Large intestine (tissue), 3 donors: ENCODE measurements around the gene KLHL2. TPM values are rescaled to one million over a fixed set of nuclear protein-coding genes. Genes with fewer than 3 reads are reported as not detected.

Source experiments
- DNase-seq, 2 donors: peaks; one replicate each; pipeline versions ENCODE4 v3.0.0 to v3.0.0-alpha.2; 2013
- H3K27ac ChIP-seq: one replicate; pipeline ENCODE4 v1.5.1; 2013; ENCODE audit warnings: low read length
- H3K27me3 ChIP-seq: 2 replicates; pipeline ENCODE4 v1.6.1; 2013; ENCODE audit warnings: low read length; ENCODE audit not compliant: control insufficient read depth, insufficient read depth
- H3K36me3 ChIP-seq: 2 replicates; pipeline ENCODE4 v1.6.1; 2013; ENCODE audit warnings: low read length; ENCODE audit not compliant: control insufficient read depth, insufficient read depth
- H3K4me1 ChIP-seq: one replicate; pipeline ENCODE4 v1.6.1; 2013; ENCODE audit warnings: low read length; ENCODE audit not compliant: control insufficient read depth, insufficient read depth
- H3K4me3 ChIP-seq: one replicate; pipeline ENCODE4 v1.5.1; 2013; ENCODE audit warnings: low read length
- H3K9me3 ChIP-seq: one replicate; pipeline ENCODE4 v1.6.1; 2013; ENCODE audit warnings: mild to moderate bottlenecking, low read depth, low read length, moderate library complexity; ENCODE audit not compliant: control insufficient read depth
- WGBS: methylation state at CpG from one replicate; pipeline ENCODE4 v1.1.5; 2013; ENCODE audit warnings: low lambda C conversion rate; ENCODE audit not compliant: insufficient coverage; 5-methylcytosine and 5-hydroxymethylcytosine counted together
- polyA plus RNA-seq: library from polyadenylated mRNA; unstranded; fragments of 120-200 nt; gene quantifications from one replicate; pipeline ENCODE4 v1.2.1, GENCODE V29; 2013

KLHL2 gene
- polyA plus RNA-seq, 1 donor, result 15.0 TPM

DNA sequence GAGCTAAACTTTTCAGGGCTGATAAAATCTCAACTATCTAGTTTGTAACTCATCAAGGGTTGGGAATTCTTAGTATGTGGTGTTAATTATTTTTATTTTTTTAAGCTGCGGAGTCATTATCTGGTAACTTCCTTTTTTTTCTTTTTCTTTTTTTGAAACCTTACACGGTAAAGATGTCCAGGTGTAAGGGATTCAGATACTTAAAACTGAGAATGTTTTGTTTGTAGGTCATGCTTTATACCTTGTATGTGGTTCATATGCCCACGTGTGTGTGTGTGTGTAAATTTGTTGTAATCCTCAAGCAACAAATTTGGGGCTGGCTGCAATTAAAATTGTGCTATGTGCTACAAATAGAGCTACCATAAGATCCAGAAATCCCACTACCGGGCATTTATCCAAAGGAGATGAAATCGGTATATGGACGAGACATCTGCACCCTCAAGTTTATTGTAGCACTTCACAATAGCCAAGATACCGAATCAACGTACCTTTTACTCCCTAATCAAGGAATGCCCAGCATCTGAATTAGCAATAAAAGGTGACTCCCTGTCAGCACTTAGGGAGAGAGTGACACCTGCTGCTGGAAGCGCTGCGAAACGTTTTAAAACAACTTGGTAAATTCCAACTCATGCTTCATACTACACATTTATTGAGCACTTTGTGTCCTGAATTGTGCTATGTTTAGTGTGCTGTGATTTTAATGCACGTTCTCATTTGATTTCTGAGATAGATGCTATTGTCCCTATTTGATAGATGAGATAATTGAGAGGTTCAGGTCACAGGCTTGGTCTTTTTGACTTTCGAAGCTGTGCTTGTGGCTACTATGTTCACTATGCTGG, 136.2 kb downstream of the KLHL2 start:
- no peak overlapping the region for H3K27ac ChIP-seq
- no peaks in the 10 kb centered on the region for H3K4me1 ChIP-seq
- peaks cover 18% of the 10 kb centered on the region for H3K36me3 ChIP-seq
- no peaks in the 10 kb centered on the region for H3K9me3 ChIP-seq
- whole genome bisulfite sequencing, result 76% methylated on average over 6 of the region's 13 CpGs
- DNase-seq, result no peak
- no peaks in the 10 kb centered on the region for H3K27me3 ChIP-seq
- no peak overlapping the region for H3K4me3 ChIP-seq

DNA sequence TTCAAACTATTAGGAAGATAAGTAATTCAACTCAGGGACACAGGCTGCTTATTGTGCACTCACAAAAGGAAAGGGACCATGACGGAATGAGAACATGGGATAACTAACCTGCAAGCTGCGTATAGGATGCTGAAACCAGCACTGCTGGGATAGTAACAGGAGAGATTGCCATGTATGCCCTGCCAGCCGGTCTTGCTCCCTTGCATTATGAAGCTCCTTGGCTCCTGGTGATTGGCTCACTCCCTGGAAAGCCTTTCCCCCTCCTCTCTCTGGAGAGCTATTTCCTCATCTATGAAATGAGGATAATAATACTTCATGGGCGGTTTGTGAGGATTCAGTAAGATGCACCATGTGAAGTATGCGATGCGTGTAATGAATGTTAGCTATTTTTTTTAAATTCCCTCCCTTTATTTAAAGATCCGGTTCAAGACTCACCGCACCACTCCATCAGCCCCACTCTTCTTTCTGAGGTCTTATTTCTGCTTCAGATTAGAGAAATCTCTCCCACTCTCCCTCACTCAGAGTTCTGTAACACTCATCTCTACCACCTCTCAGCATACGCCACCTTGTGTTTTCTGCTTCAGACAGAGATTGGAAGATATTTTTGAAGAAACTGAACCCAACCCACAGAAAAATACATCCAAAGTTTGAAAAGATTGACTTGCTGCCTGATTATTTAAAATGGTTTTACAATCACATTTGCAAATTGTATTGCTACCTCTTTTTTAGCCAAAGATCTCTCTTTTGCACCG, 138.5 kb downstream of the KLHL2 start:
- no peaks in the 10 kb centered on the region for H3K27me3 ChIP-seq
- H3K9me3 ChIP-seq, result no peaks in the 10 kb centered on the region
- H3K27ac ChIP-seq, result no peak overlapping the region
- no peaks in the 10 kb centered on the region for H3K4me1 ChIP-seq
- H3K36me3 ChIP-seq, result peaks cover 6% of the 10 kb centered on the region
- no peak for DNase-seq
- no peak overlapping the region for H3K4me3 ChIP-seq
- WGBS, result 94% methylated on average over 3 of the region's 10 CpGs

DNA sequence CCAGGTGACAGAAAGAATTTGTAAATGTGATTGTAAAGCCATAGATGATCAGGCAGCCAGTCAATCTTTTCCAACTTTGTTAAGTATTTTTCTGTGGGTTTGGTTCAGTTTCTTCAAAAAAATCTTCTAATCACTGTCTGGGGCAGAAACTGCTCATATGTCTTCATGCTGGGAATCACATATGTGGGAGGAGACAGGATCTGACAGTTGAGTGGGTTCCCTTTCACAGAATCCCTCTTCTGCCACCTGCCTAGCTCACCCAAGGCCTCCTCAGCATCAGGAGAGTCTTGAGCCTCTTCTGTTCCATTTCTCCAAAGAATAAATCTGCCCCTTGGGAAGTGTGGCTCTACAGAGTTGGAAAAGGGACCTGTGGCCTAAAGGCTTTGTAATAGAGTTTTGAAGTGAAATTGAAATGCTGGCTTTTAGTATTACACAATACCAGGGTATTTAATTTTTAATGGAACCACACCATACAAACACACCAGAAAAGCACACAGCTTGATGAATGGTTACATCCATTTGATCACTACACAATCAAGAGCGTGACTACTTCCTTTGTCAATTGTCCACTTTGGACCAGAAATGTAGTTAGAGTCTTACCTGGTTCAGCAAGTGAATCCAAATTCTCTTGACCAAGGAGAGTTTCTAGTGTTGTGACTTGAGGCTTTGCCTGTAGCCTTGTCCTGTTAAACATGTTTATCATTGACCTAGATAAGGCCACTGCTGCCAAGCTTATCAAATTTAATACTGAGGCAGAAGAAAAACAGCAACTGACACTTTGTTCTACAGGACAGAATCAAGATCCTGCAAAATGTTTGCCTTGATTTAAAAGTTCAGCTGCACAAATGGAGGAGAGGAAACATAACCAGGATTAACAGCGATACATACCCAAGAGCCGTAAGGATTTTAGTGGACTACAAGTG, 140.5 kb downstream of the KLHL2 start:
- no peaks in the 10 kb centered on the region for H3K27me3 ChIP-seq
- no peaks in the 10 kb centered on the region for H3K36me3 ChIP-seq
- H3K27ac ChIP-seq, result no peak overlapping the region
- H3K9me3 ChIP-seq, result no peaks in the 10 kb centered on the region
- DNase-seq, result no peak
- no peaks in the 10 kb centered on the region for H3K4me1 ChIP-seq
- no peak overlapping the region for H3K4me3 ChIP-seq
- WGBS, result no CpG with 5 or more reads among the region's 3 CpGs

DNA sequence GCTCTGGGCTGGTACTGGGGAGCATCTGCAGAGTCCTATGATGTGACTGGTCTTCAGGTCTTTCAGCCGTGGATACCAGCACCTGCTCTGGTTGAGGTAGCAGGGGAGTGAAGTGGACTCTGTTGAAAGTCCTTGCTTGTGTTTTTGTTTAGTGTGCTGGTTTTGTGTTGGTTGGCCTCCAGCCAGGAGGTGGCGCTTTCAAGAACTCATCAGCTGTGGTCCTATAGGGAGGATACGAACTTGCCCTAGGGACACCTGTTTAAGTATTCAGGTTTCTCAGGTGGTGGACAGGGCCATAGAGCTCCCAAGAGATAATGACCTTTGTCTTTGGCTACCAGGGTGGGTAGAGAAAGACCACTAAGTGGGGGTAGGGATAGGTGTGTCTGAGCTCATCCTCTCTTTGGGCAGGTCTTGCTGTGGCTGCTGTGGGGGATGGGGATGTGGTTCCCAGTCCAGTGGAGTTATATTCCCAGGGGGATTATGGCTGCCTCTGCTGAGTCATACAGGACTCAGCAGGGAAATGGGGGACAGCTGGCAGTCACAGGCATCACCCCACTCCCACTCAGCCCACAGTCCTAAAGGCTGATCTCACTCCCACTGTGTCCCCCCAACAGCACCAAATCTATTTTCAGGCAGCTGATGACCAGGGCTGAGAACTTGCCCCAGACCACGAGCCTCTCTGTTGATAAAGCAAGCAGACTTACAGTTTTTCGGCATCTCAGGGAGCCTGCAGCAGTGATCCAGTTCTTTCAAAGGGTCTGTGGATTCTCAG, 144.2 kb downstream of the KLHL2 start:
- 80% methylated on average over 1 of the region's 5 CpGs for WGBS
- no peak for DNase-seq
- H3K4me1 ChIP-seq, result no peaks in the 10 kb centered on the region

DNA sequence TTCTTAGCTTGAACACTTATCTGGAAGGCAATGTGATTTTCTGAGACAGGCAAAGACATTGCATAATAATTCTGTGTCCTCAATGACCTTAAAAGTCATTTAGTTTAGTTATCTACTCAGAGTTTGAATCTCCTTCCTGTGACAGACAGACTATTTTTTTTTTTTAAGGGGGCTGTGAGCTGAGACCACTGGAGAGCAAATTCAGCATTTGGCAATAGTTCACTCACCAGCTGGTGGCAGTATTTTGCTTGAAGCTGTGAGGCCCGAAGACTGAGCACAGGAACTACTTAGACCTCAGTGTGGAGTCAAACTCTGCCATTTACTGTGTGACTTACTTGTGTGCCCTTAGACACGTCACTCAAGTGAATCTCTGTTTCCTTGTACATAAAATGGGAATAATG, 148.5 kb downstream of the KLHL2 start:
- H3K27ac ChIP-seq, result no peak overlapping the region
- WGBS, result no CpG with 5 or more reads among the region's 2 CpGs
- H3K36me3 ChIP-seq, result no peaks in the 10 kb centered on the region
- H3K4me1 ChIP-seq, result no peaks in the 10 kb centered on the region
- H3K27me3 ChIP-seq, result no peaks in the 10 kb centered on the region
- DNase-seq, result peak; percentile 31 to 62
- no peak overlapping the region for H3K4me3 ChIP-seq
- no peaks in the 10 kb centered on the region for H3K9me3 ChIP-seq

More for the DNA sequence above, 144.2 kb downstream of the KLHL2 start:
- no peaks in the 10 kb centered on the region for H3K27me3 ChIP-seq
- no peaks in the 10 kb centered on the region for H3K9me3 ChIP-seq
- H3K27ac ChIP-seq, result no peak overlapping the region
- H3K4me3 ChIP-seq, result no peak overlapping the region
- H3K36me3 ChIP-seq, result no peaks in the 10 kb centered on the region

DNA sequence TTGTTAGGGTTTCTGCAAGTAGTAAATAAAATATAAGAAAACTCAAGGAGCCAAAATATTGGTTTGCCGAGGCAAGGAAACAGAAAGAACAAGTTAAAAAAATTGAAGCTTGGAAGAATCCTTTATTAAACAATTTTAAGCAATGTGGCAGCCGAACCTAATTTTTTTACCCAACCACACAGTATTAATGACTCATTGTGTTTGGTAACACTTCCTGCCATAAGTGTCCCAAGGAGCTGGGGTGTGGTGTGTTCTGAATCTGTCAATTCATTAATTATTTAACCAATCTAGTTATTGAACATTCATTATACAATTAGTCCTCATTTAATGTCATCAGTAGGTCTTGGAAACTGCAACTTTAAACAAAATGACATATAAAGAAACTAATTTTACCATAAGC, 152.1 kb downstream of the KLHL2 start:
- H3K4me1 ChIP-seq, result peaks cover 13% of the 10 kb centered on the region
- WGBS, result 100% methylated on average over 1 of the region's 2 CpGs
- DNase-seq, result no peak
- no peak overlapping the region for H3K27ac ChIP-seq
- H3K36me3 ChIP-seq, result no peaks in the 10 kb centered on the region
- H3K4me3 ChIP-seq, result no peak overlapping the region
- no peaks in the 10 kb centered on the region for H3K27me3 ChIP-seq
- no peaks in the 10 kb centered on the region for H3K9me3 ChIP-seq

DNA sequence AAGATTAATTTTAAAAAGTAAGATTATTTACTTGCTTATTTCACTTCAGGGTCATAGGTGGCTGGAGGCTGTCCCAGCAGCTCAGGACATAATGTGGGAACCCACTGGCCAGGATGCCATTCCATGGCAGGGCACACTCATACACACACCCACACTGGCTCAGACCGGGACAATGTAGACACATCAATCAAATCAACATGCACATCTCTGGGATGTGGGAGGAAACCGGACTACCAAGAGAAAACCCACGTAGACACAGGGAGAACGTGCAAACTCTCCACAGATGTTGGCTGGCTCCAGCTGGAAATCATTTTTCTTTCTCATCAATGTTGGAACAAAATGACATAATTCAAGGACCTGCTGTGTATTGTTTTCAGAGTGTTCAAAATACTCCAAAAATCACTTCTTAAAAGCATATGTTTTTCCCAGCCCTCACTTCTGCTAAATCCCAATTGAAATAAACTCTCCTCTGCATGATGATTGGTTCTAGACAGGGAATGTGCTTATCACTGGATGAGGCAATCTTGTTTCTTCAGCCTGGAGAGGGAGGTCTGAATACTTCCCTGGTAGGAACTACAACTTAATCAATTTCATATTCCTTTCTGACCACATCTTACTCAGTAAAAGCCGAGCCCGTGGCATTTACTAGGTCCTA, 152.8 kb downstream of the KLHL2 start:
- Histone ChIP-seq H3K9me3 (no peaks in the 10 kb centered on the region), H3K4me3 (no peak overlapping the region), H3K27ac (no peak overlapping the region), H3K36me3 (no peaks in the 10 kb centered on the region), H3K27me3 (no peaks in the 10 kb centered on the region), H3K4me1 (peaks cover 17% of the 10 kb centered on the region)
- DNase-seq, result no peak
- WGBS, result no CpG with 5 or more reads among the region's 6 CpGs

DNA sequence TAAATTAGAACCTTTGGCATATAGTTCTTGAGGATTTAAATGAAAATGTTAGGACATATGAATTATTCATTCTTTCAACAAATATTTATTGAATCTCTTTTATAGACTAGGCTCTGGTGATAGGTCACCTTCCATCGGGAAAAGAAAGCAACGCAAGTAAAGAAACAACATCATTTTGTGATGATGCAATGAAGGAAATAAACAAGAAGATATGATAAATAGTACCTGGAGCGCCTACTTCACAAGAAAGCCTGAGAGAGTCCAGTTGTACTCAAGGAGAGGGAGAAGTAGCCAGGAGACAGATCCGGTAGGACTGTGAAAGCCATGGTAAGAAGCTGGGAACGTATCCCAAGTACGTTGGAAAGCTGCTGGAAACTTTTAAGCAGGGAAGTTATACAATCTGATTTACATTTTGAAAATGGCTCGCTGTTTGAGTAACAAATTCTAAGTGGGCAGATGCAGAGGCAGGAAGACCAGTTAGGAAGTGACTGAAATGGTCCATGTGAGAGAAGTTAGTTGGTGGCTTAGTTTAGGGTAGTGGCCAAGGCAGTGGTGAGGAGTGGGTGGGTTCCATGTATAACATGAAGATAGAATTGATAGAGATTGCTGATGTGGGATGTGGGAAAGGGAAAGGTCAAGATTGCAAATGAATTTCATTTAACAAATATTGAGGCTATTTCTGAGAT, 153.8 kb downstream of the KLHL2 start:
- peaks cover 26% of the 10 kb centered on the region for H3K4me1 ChIP-seq
- H3K27me3 ChIP-seq, result no peaks in the 10 kb centered on the region
- 100% methylated on average over 2 of the region's 7 CpGs for WGBS
- H3K9me3 ChIP-seq, result no peaks in the 10 kb centered on the region
- DNase-seq, result no peak
- no peak overlapping the region for H3K27ac ChIP-seq
- H3K36me3 ChIP-seq, result no peaks in the 10 kb centered on the region
- H3K4me3 ChIP-seq, result no peak overlapping the region

DNA sequence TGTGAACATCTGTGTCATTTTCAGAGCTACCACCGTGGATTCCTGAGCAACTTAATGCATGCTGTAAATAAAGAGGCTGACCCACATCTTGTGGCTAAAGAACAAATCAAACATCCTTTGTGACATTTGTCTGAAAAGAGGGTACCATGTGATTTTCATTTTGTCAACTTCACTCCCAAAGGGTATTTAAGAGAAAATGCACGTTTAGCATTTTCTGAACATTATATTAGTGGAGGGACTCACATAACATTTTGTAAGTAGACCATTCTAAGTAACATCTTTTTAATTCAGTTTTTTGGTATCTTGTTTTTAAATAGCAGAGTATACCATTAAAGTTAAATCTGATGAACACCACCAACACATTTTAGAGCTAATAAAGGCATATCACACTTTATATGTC, 154.4 kb downstream of the KLHL2 start:
- Histone ChIP-seq H3K4me1 (peaks cover 28% of the 10 kb centered on the region), H3K27me3 (no peaks in the 10 kb centered on the region), H3K36me3 (no peaks in the 10 kb centered on the region), H3K4me3 (no peak overlapping the region), H3K27ac (no peak overlapping the region), H3K9me3 (no peaks in the 10 kb centered on the region)
- no peak for DNase-seq
- WGBS, result no CpG with 5 or more reads among the region's 2 CpGs
